Activated CD4-positive, alpha-beta memory T cell treated with anti-CD3 and anti-CD28 coated beads, Interleukin-2, amount 10 ng/mL, durations not matched to agents 7 days and 5 days (primary cell): ENCODE measurements around the gene AUH. TPM values are rescaled to one million over a fixed set of nuclear protein-coding genes. Genes with fewer than 3 reads are reported as not detected.
"Not testable (repeated sequence)": the region's sequence is repeated elsewhere in the genome, so short reads cannot be mapped to it uniquely, and the experiment has no call there.

Source experiments
- CTCF ChIA-PET: fragments of 350-600 bp; sonication (Branson Sonifier 250); formaldehyde crosslinking; loops from one replicate; lab custom pipeline; 2021; ENCODE audit warnings: antibody characterized with exemption, inconsistent platforms; lab: Charles Lee
- POLR2A ChIA-PET: fragments of 350-600 bp; sonication (Branson Sonifier 250); formaldehyde crosslinking; loops from one replicate; lab custom pipeline; 2021; ENCODE audit warnings: antibody characterized with exemption; lab: Charles Lee
- DNase-seq: peaks from one replicate; pipeline ENCODE4 v3.0.0-alpha.2; 2020
- H3K27ac Mint-ChIP-seq: one replicate; pipeline ENCODE4 v1.8.0; 2021; ENCODE audit warnings: mild to moderate bottlenecking, mixed read lengths
- H3K27me3 Mint-ChIP-seq: one replicate; pipeline ENCODE4 v1.8.0; 2021; ENCODE audit warnings: mixed read lengths
- H3K36me3 Mint-ChIP-seq: one replicate; pipeline ENCODE4 v1.8.0; 2021; ENCODE audit warnings: low read depth, mixed read lengths
- H3K4me1 Mint-ChIP-seq: one replicate; pipeline ENCODE4 v1.8.0; 2021; ENCODE audit warnings: mixed read lengths
- H3K4me3 Mint-ChIP-seq: one replicate; pipeline ENCODE4 v1.8.0; 2021; ENCODE audit warnings: mild to moderate bottlenecking, mixed read lengths
- H3K9me3 Mint-ChIP-seq: one replicate; pipeline ENCODE4 v1.8.0; 2021; ENCODE audit warnings: mixed read lengths
- total RNA-seq, 2 experiments: library from RNA; stranded (reverse); gene quantifications; one replicate each; pipeline ENCODE4 v1.2.3, GENCODE V29; 2021

AUH gene
- total RNA-seq, 2 experiments from 2014 or later: 34.8 to 39.3 TPM

- no peak for DNase-seq
- H3K4me3 Mint-ChIP-seq: no peak overlapping the region
- no peaks in the 10 kb centered on the region for H3K27me3 Mint-ChIP-seq
- H3K27ac Mint-ChIP-seq: no peak overlapping the region
- peaks cover 9% of the 10 kb centered on the region for H3K36me3 Mint-ChIP-seq
- ChIA-PET CTCF (no interaction called here), POLR2A (no interaction called here)
- H3K9me3 Mint-ChIP-seq: peaks cover 4% of the 10 kb centered on the region
- H3K4me1 Mint-ChIP-seq: peaks cover 26% of the 10 kb centered on the region
These were observed 32.1 kb upstream of the AUH start for GRCh38 chr9:91393826-91394225.

GRCh38 chr9:91392435-91392834, 30.7 kb upstream of the AUH start:
- POLR2A ChIA-PET: no interaction called here
- Mint-ChIP-seq H3K4me1 (peaks cover 26% of the 10 kb centered on the region), H3K27ac (no peak overlapping the region), H3K36me3 (peaks cover 9% of the 10 kb centered on the region), H3K9me3 (peaks cover 4% of the 10 kb centered on the region), H3K4me3 (no peak overlapping the region), H3K27me3 (no peaks in the 10 kb centered on the region)
- DNase-seq: no peak
- CTCF ChIA-PET: interaction anchor here (1.6 kb wide), 1 partner anchor 34 kb away, joined by 3 read pairs; no protein-coding TSS in a partner anchor

GRCh38 chr9:91391818-91392217, 30.1 kb upstream of the AUH start:
- Mint-ChIP-seq H3K4me1 (peaks cover 23% of the 10 kb centered on the region), H3K27ac (no peak overlapping the region), H3K36me3 (peaks cover 9% of the 10 kb centered on the region), H3K4me3 (no peak overlapping the region), H3K27me3 (no peaks in the 10 kb centered on the region), H3K9me3 (peaks cover 4% of the 10 kb centered on the region)
- CTCF ChIA-PET: interaction anchor here (1.0 to 1.6 kb wide), 2 partner anchors 34 to 477 kb away, joined by 3 read pairs; no protein-coding TSS in a partner anchor
- no peak for DNase-seq
- POLR2A ChIA-PET: no interaction called here

GRCh38 chr9:91391412-91391811, 29.7 kb upstream of the AUH start:
- Mint-ChIP-seq H3K4me3 (no peak overlapping the region), H3K27me3 (no peaks in the 10 kb centered on the region), H3K36me3 (peaks cover 9% of the 10 kb centered on the region), H3K27ac (no peak overlapping the region), H3K4me1 (peaks cover 21% of the 10 kb centered on the region), H3K9me3 (peaks cover 4% of the 10 kb centered on the region)
- DNase-seq: no peak
- POLR2A ChIA-PET: no interaction called here
- CTCF ChIA-PET: interaction anchor here (1.0 to 1.6 kb wide), 2 partner anchors 35 to 477 kb away, joined by 3 read pairs; no protein-coding TSS in a partner anchor

GRCh38 chr9:91389686-91390085, 28.0 kb upstream of the AUH start:
- DNase-seq, H3K9me3 Mint-ChIP-seq, H3K4me1 Mint-ChIP-seq, H3K4me3 Mint-ChIP-seq, CTCF ChIA-PET, POLR2A ChIA-PET, H3K27me3 Mint-ChIP-seq, H3K27ac Mint-ChIP-seq: not testable (repeated sequence)
- peaks cover 11% of the 10 kb centered on the region for H3K36me3 Mint-ChIP-seq

GRCh38 chr9:91386765-91387164, 25.0 kb upstream of the AUH start:
- Mint-ChIP-seq H3K27ac (no peak overlapping the region), H3K4me3 (no peak overlapping the region), H3K36me3 (peaks cover 8% of the 10 kb centered on the region), H3K4me1 (no peaks in the 10 kb centered on the region), H3K27me3 (peaks cover 10% of the 10 kb centered on the region), H3K9me3 (peaks cover 4% of the 10 kb centered on the region)
- DNase-seq: no peak
- ChIA-PET POLR2A (interaction anchor here (2.5 kb wide), 1 partner anchor 10 kb away, joined by 8 read pairs; no protein-coding TSS in a partner anchor), CTCF (interaction anchor here (0.9 kb wide), 1 partner anchor 40 kb away, joined by 3 read pairs; no protein-coding TSS in a partner anchor)

DNA sequence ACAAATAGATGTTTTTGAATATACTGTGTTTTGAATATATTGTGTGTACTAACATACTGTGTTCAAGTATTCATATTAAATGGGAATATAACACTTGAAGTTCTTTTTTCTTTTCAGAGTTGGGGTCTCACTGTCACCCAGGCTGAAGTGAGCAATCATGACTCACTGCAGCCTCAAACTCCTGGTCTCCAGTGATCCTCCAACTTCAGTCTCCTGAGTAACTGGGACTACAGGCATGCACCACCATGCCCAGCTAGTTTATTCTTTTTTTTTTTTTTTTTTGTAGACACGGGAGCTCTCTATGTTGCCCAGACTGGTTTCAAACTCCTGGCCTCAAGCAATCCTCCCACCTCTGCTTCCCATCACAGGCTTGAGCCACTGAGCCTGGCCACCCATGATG, 23.2 kb upstream of the AUH start:
- Mint-ChIP-seq H3K9me3 (peaks cover 4% of the 10 kb centered on the region), H3K27ac (no peak overlapping the region), H3K4me1 (no peaks in the 10 kb centered on the region), H3K4me3 (no peak overlapping the region), H3K27me3 (peaks cover 20% of the 10 kb centered on the region), H3K36me3 (peaks cover 4% of the 10 kb centered on the region)
- CTCF ChIA-PET: interaction anchor here (0.6 kb wide), 2 partner anchors 139 to 470 kb away, joined by 3 to 4 read pairs; no protein-coding TSS in a partner anchor
- no peak for DNase-seq
- POLR2A ChIA-PET: no interaction called here

DNA sequence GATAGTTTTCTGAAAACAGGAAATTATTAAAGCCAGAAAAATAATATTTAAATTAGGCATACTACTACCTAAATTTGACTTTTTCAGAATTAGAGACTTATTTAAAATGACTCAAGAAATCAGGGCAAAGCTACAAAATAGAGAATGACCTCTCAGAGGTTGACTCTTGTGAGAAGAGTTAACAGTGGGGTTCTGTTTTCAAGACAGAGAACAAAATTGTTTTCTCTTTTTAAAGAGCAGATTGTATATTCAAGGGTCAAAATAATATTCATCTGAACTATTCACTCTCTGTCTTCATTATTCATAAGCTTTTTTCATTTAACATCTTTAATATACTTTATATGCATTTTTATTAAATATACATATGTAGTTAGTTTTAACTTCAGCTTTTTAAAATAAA, 21.9 kb upstream of the AUH start:
- H3K27me3 Mint-ChIP-seq: peaks cover 22% of the 10 kb centered on the region
- H3K4me1 Mint-ChIP-seq: no peaks in the 10 kb centered on the region
- ChIA-PET POLR2A (interaction anchor here (1.2 to 1.5 kb wide), 2 partner anchors 13 to 14 kb away, joined by 3 to 7 read pairs; no protein-coding TSS in a partner anchor), CTCF (interaction anchor here (0.6 kb wide), 1 partner anchor 313 kb away, joined by 4 read pairs; no protein-coding TSS in a partner anchor)
- peaks cover 4% of the 10 kb centered on the region for H3K36me3 Mint-ChIP-seq
- peaks cover 2% of the 10 kb centered on the region for H3K9me3 Mint-ChIP-seq
- H3K27ac Mint-ChIP-seq: no peak overlapping the region
- no peak overlapping the region for H3K4me3 Mint-ChIP-seq
- no peak for DNase-seq

GRCh38 chr9:91382298-91382697, 20.6 kb upstream of the AUH start:
- H3K9me3 Mint-ChIP-seq: peaks cover 5% of the 10 kb centered on the region

DNA sequence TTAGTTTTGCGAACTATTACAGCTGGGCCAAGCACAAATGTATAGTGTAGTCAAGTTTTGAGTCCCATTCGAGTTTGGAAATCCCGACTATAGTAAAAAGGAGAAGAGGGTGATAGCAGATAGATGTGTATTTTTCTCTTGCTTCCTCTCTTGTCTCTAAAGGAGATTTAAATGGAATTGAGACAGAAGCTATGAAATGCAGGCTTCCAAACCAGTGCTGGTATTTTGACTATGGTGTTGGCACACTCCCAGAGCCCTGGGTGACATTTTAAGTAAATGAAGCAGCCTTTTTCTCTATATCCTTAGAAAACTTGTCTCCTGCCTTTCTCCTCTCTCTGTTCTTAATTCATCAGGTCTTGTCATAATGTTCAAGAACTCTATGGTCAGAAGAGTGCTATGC, 17.7 kb upstream of the AUH start:
- Mint-ChIP-seq H3K9me3 (peaks cover 6% of the 10 kb centered on the region), H3K4me3 (no peak overlapping the region), H3K27me3 (peaks cover 24% of the 10 kb centered on the region), H3K36me3 (peaks cover 13% of the 10 kb centered on the region), H3K4me1 (peaks cover 12% of the 10 kb centered on the region), H3K27ac (no peak overlapping the region)
- ChIA-PET CTCF (no interaction called here), POLR2A (no interaction called here)
- no peak for DNase-seq

More at GRCh38 chr9:91382298-91382697, 20.6 kb upstream of the AUH start:
- ChIA-PET CTCF (interaction anchor here (1.3 kb wide), 1 partner anchor 15 kb away, joined by 4 read pairs; no protein-coding TSS in a partner anchor), POLR2A (interaction anchor here (1.5 kb wide), 1 partner anchor 14 kb away, joined by 7 read pairs; no protein-coding TSS in a partner anchor)
- Mint-ChIP-seq H3K36me3 (peaks cover 8% of the 10 kb centered on the region), H3K4me1 (peaks cover under 1% of the 10 kb centered on the region), H3K27me3 (peaks cover 22% of the 10 kb centered on the region), H3K27ac (no peak overlapping the region), H3K4me3 (no peak overlapping the region)
- no peak for DNase-seq

DNA sequence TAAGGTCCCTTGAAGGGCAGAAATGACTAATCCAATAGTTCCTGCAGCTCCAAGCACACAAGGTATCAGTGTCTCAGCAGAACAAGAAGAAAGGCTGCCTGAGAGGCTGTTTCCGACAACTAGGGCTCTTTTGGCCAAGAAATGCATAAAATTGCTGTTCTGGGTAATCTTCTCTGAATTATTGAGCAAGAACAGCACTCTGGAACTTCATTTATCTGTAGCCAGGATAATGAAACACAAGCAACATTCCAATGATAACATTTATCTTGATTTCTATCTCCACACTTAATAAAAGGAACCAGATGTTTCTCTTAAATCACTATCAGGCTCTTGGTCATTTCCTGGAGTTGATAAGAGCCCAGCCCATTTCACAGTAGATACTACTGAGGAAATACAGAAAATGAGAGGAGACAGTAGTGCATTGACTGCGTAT, 17.0 kb upstream of the AUH start:
- no peak overlapping the region for H3K4me3 Mint-ChIP-seq
- H3K27me3 Mint-ChIP-seq: peaks cover 24% of the 10 kb centered on the region
- CTCF ChIA-PET: no interaction called here

GRCh38 chr9:91378054-91378453, 16.3 kb upstream of the AUH start:
- peaks cover 12% of the 10 kb centered on the region for H3K4me1 Mint-ChIP-seq
- CTCF ChIA-PET, H3K4me3 Mint-ChIP-seq, DNase-seq, H3K27ac Mint-ChIP-seq, H3K9me3 Mint-ChIP-seq: not testable (repeated sequence)
- POLR2A ChIA-PET: interaction anchor here (1.2 kb wide), 1 partner anchor 13 kb away, joined by 3 read pairs; no protein-coding TSS in a partner anchor
- peaks cover 13% of the 10 kb centered on the region for H3K36me3 Mint-ChIP-seq
- peaks cover 23% of the 10 kb centered on the region for H3K27me3 Mint-ChIP-seq

More for the DNA sequence above, 17.0 kb upstream of the AUH start:
- Mint-ChIP-seq H3K9me3 (peaks cover 6% of the 10 kb centered on the region), H3K4me1 (peaks cover 12% of the 10 kb centered on the region), H3K36me3 (peaks cover 13% of the 10 kb centered on the region), H3K27ac (no peak overlapping the region)
- DNase-seq: no peak
- POLR2A ChIA-PET: no interaction called here

DNA sequence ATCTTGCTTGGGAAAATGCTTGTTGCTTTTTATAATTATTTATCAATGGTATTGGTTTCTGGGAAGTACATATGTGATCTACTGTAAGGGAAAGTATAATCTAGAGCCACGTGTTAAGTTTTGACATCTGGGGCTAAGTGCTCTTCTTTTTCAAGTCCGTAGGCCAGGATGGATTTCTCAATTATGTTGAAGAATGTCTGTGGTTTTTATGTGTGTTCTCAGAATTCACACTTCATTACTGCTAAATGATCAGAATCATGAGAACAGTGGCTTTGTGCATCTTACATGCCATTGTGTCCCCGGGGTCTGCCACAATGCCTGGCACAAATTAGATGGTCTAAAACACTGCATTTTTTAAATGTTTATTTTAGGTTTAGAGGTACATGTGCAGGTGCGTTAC, 14.5 kb upstream of the AUH start:
- ChIA-PET POLR2A (no interaction called here), CTCF (interaction anchor here (0.7 kb wide), 1 partner anchor 381 kb away, joined by 3 read pairs; no protein-coding TSS in a partner anchor)
- Mint-ChIP-seq H3K4me1 (peaks cover 12% of the 10 kb centered on the region), H3K9me3 (peaks cover 6% of the 10 kb centered on the region), H3K36me3 (peaks cover 11% of the 10 kb centered on the region), H3K4me3 (no peak overlapping the region), H3K27ac (no peak overlapping the region), H3K27me3 (peaks cover 11% of the 10 kb centered on the region)
- DNase-seq: no peak
